ENCODE results near the gene EHD4. TPM values are rescaled to one million over a fixed set of nuclear protein-coding genes. Genes with fewer than 3 reads are reported as not detected.

The EHD4 gene
- total RNA-seq, 1 experiment from 2014 or later, result 26.9 TPM

DNA sequence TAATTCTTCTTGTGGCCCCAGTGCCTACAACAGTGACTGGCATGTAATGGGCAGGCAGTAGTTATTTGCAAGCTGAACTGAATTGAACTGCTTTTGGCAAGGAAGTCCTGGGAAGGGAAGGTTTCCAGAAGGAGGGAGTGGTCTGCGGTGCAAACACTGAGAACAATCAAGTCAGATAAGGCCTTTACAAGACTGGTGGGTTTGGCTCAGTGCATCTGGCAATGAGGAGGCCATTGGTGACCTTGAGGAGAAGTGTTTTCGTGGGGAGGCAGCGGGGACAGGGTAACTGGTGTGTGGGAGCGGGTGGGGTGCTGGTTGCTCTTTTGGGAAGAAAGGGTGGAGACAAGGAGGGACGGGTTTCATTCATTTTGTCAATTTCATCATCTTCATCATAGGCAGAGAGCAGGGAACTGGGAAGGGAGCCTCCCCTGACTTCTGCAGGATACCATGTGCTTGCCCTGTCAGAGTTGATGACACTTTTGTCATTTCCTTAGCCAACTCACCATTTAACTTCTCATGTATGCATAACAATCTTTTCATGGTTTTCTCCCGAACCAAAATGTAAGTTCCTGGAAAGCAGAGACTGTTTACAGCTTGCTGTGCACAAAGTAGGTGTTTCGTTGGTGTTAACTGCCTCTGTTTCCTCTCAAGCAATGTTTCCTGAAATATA, 8.4 kb upstream of the EHD4 start:
- no peak for DNase-seq (ENCODE audit: low read depth)

DNA sequence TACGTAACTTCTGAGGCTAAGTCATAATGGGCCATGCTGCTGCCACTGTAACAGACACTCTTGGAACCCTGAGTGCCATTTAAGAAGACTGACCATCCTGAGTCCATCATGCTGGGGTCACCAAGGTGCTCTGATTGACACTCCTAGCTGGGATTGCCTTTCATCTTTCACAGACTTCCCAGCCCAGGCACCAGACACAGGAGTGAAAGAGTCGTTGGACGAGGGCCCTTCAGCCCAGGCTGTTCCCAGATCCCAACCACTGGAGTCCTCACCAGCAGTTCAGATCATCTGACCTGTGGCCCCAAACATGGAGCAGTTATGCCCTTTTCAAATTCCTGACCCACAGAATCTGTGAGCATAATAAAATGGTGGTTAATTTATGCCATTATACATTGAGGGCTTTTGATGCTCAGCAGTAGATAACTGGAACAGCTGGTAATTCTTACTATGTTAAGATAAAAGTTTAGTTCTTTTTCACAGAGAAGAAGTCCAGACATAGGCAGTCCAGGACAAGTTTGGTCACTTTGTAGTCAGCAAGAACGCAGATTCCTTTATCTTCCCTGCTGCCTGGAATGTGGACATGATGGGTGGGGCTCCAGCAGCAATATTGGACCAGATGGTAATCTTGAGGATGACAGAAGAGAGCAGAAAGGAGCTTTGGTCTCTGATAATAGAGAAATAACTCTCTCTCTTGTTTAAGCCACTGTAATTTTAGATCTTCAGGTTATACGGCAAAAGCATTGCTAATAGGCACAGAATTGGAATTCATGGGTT, 7.3 kb upstream of the EHD4 start:
- no peak for DNase-seq (ENCODE audit: low read depth)

DNA sequence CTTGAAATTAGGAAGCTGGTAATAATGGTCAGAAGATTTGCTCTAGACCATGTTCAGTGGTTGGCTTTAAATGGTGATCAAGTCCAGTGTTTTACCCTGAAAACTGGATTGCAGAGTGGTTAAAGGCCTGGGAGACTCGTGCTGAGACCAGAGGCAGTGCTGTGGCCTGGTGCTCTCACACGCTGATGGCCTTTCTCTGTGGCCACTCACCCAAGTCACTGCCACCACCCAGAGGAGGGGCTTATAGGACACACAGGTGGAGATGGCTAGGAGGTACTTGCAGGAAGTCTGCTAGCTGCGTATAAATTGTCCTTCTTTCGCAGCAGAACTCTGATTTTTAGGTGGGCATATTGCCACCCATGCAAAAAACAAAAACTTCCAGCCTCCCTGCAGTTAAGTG, 6.2 kb upstream of the EHD4 start:
- no peak for DNase-seq (ENCODE audit: low read depth)

DNA sequence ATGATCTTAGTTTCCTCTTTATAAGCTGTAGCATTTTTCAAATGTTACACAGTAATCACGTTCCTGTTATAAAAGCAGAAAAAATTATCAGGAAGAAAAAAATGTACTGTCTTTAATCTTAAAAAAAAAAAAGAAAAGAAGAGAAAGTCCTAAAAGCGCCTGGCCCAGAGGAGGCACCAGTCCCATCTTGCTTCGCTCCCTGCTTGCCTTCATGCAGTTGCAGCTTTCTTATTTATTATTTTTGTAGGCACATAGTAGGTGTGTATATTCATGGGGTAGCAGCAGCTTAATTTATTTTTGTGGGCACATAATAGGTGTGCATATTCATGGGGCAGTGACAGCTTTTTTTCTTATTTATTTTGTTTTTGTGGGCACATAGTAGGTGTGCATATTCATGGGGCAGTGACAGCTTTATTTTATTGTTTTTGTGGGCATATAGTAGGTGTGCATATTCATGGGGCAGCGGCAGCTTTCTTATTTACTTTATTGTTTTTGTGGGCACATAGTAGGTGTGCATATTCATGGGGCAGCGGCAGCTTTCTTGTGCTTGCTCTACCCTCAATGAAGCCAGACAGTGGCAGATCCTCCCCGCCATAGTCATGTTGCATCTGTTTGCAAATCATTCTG, 5.5 kb upstream of the EHD4 start:
- DNase-seq (ENCODE audit: low read depth), result no peak

DNA sequence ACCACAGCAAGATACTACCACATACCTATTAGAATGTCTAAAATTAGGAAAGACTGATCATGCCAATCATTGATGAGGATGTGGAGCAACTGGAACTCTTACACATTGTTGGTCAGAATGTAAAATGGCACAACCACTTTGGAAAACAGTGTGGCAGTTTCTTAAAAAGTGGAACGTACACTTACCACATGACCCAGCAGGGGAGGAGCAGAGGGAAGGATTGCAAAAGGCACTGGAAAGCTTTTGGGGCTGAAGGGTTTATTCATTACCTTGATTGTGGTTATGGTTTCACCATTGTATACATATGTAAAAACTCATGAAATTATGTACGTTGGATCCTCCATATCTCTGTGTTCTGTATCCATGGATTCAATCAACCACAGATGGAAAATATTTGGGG, 3.3 kb upstream of the EHD4 start:
- DNase-seq (ENCODE audit: low read depth), result no peak

DNA sequence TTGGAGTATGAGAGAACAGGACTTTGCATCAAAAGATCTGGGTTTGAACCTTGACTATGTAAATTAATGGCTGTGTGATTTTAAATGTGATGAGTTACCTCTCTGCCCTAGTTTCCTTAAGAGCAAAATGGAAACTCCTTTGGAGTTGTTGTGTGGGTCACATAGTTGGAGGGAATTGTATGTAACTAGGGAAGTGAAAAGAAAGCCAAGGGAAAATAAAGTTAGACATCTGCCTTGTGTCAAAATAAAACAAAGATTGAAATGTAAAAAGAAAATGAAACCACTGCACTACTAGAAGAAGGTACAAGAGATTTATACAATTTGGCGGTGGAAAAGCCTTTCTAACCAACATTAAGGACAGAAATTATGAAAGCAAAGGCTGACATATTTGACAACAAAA, 1.7 kb upstream of the EHD4 start:
- DNase-seq (ENCODE audit: low read depth), result no peak

DNA sequence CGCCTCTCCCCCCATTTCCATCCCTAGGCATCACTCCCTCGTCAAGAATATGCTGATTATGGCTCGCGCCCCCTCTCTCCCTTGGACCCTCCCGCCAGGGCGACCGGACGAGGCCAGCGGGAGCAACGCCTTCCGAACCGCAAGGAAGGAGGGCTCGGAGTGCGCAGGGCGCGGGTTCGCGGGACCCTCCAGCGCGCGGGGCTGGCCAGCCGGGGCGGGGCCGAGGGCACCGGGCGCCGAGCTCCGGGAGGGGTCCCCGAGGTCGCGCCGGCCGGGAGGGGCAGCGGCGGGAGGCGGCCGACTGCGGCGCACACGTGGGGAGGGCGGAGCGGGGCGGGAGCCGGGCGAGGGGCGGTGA, 483 bp downstream of the EHD4 start:
- DNase-seq (ENCODE audit: low read depth), result no peak

DNA sequence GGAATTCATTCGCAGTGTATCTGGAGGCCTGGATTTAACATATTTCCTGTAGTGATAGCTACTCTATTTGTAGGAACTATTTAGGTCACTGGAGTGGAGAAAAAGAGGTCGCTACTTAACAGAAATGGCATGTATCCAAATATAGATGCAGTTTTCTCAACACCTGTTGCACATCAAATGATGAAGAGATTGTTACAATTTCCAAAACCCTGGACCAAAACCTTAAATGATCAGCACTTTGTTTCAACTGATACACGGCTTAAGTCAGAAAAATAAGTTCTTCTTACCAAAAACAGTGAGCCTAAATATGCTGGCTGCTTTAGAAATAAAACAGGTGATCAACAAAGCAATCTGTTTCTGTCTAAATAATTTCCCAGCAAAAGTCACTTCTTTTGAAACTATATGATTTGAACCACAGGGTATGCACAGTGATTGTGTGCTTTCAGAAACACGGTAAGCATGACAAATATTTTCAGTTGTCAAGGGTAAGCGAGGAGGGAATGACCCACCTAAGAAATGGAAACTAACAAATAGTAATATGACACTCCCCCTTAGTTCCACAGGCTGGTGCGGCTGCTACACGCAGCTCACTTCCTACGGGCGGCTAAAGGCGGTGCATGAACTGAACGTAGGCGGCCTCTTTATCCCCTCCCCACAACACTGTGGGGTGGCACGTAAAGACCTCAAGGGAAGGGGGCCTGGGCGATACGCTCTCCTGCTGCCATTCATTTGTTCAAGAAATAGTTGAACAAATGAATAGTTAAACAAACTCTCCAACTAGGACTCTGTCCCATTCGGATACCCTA, 1.1 kb downstream of the EHD4 start:
- peak; percentile 78 for DNase-seq (ENCODE audit: low read depth)

DNA sequence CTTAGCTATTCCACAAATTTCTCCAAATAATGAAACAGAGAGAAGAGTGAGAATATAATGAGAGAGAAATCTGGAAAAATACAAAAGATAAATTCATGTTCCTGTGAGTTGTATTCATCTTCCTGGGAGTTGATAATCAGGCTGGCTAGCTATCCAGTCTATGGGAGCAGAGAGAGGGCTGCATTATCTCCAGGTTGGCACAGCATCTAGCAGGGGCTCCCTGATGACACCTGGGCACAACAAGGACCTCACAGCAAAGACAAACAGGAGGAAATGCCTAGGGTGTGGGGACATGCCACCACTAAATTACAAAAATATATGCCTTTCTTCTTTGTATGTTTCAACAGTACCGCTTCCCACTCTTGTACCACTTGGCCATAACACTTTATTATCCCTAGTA, 1.9 kb downstream of the EHD4 start:
- DNase-seq (ENCODE audit: low read depth), result no peak

DNA sequence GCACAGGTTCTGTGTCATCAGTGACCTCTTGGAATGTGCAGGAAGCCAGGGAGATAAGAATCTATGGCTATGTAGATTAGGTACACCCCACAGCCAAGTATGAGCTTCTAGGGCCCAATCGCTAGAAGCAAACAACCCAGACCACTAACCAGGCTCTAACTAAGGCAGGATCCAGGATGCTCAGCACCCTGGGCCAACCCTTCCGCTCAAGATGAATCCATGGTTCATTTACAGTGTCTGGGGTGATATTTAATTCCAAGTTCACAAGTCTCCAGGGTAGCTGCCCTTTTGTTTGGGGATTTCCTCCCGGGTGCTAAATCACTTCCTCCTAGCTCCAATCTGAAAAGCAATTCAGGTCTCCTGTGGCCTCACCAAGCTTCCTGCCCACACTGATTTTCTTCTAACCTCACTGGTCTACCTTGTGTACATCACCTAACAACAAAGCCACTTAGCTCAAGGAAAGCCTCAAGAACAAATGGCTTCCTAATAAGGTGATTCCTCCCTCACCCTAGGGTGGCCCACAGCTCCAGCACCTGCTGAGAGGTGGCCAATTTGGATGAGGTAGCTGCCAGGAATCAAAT, 2.4 kb downstream of the EHD4 start:
- DNase-seq (ENCODE audit: low read depth), result peak; percentile 45

DNA sequence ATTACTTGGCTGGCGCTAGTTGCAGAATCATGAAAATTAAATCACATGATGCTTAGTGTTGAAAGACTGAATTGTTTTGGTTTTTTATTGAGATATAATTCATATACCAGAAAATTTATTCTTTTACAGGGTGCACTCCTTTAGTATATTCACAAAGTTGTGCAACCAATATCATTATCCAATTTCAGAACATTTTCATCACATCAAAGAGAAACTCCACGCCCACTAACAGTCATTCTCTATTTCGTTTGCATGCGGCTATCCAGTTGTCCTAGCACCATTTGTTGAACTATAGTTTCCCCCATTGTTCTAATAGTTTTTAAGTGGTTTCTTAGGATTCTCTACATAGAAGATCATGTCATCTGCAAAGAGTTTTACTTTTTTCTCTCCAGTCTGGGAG, 3.7 kb downstream of the EHD4 start:
- DNase-seq (ENCODE audit: low read depth), result no peak

DNA sequence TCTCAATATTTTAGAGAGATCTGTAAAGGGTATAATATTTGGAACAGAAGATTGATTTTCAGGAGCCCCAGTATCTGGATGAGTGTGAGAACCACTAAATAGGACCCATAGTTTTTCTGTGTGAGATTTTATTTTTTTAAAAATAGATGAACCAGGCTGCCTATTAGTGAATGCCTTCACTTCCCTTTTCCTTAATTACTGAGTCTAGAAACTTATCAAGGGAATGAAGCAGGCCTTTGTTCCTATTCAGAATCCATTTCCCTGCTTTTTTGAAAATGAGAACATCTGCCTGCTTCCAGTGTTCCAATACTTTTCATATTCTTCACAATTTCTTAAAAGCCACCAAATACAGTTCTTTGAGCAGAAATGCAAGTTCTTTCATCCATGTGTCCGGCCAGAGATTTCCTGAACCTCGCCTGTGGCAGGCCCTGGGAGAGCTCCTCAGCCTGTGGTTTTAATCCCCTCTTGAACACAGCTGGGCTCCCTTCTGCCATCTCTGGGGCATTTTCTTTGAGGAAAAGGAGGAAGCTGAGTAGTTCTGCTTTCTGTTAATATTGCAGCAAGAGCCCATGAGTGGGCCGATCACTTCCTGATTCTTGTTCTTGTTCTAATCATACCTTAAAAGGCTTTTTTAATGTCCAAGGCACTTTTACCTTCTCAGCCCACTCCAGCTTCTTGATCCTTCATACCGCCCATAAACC, 4.7 kb downstream of the EHD4 start:
- peak; percentile 71 for DNase-seq (ENCODE audit: low read depth)

DNA sequence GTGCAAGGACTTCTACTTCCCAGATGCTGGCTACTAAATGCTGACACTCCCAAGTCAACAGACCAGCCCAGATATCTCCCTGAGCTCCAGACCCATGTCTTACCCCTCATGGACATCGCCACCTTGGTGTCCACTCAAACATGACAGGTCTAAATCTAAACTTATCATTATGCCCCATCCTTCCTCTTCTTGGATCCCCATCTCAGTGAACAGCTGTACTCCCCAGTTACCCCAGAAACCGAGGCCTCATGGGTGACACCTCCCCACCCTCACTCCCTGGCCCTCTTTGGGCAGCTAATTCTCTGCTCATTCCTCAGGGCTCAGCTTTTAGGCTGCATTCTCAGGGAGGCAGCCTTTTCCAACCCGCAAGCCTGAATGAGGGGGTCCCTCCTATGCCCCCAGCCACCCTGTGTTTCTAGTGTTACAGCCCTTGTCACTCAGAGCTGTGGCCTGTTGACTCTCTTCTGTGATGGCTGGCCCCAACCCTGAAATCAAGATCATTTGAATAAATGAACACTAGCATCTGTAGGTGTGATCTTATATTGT, 5.4 kb downstream of the EHD4 start:
- no peak for DNase-seq (ENCODE audit: low read depth)

DNA sequence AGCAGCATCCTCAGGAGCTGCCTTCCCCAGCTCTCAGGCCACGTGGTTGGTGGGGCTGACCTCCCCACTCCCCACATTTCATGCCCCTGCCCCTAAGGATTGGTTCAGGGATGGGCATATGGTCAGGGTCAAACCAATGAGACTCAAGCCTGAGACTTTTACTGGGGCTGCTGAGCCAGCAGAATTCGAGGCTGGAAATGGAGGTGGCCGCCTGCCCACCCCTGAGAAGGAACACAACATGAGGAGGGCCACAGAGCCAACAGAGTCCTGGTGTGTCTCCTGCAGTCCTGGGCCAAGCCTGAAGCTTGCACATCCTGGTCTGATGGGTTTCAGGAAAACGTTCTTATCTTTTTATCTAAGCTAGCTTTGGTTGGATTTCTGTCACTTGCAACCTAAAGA, 5.9 kb downstream of the EHD4 start:
- DNase-seq (ENCODE audit: low read depth), result no peak

DNA sequence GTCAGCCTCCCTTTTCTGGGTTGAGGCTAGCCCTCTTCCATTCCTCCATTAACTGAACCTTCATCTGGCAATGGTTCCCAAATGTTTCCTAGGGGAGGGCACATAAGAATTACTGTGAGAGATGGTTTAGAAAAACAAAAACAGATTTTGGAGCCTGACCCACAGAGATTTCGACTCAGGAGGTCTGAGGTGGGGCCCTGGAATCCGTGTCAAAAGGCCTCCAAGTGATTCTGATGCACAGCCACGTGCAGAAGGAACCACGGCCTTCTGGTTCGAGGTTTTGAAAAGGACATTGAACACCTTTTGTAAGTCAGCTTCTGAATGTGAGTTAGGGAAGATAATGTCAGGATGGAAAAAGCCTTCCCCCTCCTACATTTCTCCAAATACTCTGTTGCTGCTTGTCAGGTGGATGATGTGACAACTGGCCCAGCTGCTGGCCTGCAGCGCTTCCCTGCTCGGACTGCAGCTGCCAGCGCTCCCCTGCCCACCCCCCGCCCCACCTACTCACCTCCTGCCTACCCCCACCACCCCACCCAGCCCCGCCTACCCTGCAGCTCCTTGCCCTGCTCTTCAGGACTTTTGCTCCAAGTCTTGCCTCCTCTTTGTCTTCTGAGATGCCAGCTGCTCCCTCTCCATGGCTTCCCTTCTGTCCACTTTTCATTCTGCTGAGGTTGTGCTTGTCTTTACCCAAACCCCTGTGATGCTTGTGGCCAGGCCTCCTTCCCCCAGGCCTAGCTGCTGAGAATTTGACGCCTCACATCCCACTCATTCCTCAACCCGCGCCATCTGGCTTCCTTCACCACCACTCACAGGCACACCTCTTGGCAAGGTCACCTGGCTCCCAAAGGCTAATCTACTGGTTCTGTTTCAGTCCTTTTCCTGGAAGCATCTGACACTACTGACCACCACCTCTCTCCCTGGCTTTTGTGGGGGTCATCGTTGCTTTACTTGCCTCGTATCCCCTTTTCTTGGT, 6.6 kb downstream of the EHD4 start:
- DNase-seq (ENCODE audit: low read depth), result peak; percentile 41

DNA sequence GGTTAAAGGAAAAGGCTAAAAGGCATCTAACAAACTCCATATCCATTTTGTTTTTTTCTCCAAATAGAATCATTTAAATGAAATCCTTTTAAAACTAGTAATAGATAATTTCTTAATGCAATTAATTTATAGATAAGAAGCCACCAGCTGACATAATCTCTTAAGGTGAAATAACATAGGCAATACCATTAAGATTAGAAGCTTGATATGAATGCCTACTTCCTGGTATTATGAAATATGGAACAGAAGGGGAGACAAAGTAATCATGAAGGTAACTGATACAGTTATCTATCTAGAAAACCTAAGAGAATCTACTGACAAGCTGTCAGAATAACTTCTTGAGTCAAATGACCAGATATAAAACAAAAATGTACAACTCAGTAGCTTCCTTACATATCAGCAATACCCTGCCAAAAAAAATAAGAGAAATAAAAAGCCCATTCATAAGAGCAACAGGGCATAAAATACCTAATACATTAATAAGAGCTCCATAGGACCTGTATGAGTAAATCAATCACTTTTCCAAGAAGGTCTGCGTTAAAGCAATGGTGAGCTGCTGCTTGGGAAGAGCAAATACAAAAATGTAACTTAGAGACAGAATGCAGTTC, 10.7 kb downstream of the EHD4 start:
- DNase-seq (ENCODE audit: low read depth), result no peak

DNA sequence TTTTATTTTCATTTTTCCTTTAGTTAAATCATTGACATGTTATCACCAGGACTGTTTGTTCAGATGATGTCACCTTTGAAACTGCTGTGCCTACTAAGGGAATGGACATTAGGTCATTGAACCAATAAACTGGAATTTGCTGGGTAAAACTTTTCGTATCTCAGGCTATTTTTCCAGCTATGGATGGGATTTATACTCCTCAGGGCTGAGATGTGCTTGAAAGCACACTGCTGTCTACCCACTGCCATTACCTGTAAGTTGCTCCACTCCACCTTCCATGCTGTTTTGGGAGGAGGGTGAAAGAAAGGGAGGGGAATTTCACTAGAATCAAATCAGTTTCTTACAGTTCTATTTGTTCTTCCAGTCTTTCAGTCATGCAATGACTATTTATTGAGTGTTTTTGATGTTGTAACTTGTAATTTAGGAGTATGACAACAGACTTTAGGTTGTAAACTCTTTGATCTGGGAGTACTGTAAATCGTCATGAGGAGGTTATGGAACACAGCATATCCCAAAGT, 11.3 kb downstream of the EHD4 start:
- DNase-seq (ENCODE audit: low read depth), result peak; percentile 25

DNA sequence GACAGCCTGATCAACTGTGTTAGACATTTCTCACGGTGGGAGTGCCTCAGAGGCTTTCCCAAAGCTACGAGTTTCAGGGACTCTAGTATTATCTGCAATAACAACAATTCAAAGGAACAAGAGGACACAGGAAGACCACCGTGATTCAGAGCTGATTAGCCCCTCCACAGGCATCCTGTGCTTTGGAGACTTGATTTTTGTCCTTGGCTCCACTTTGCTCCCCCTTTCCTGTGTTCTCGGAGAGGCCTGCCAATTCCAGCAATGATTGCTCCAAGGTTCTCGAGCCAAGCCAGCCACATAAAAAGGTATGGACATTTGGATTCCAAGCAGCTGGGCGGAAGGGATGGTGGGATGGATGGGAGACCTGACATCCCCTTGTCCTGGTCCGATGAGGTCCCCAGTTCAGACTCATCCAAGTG, 14.3 kb downstream of the EHD4 start:
- no peak for DNase-seq (ENCODE audit: low read depth)
